Nephron (organoid): ENCODE data around the gene KRABD2.

Experiments used
- H3K27ac Mint-ChIP-seq, 3 experiments: 2 replicates each; pipeline ENCODE4 v1.8.0; 2020; ENCODE audit warnings: mixed read lengths in 3 of 3, mild to moderate bottlenecking in 2 of 3, moderate library complexity in 1 of 3
- H3K27me3 Mint-ChIP-seq: 2 replicates; pipeline ENCODE4 v1.8.0; 2021; ENCODE audit warnings: low read depth, mild to moderate bottlenecking, moderate library complexity, mixed read lengths
- H3K36me3 Mint-ChIP-seq: 2 replicates; pipeline ENCODE4 v1.8.0; 2020; ENCODE audit warnings: low read depth, mixed read lengths
- H3K4me1 Mint-ChIP-seq: 2 replicates; pipeline ENCODE4 v1.8.0; 2020; ENCODE audit warnings: mixed read lengths
- H3K4me3 Mint-ChIP-seq, 3 experiments: 2 replicates each; pipeline ENCODE4 v1.8.0; 2020; ENCODE audit warnings: mild to moderate bottlenecking in 3 of 3, mixed read lengths in 3 of 3, moderate library complexity in 2 of 3
- H3K9me3 Mint-ChIP-seq: 2 replicates; pipeline ENCODE4 v1.8.0; 2020; ENCODE audit warnings: mixed read lengths
- CTCF ChIP-seq, 3 experiments: fragments of 200-600 bp; sonication (generic); IDR thresholded peaks; one replicate each; pipeline ENCODE4 v1.5.0; 2021; ENCODE audit warnings: antibody characterized with exemption in 3 of 3; ENCODE audit not compliant: unreplicated experiment in 3 of 3

Gene KRABD2

GRCh38 chr17:8362651-8363332 lies 13.7 kb downstream of the KRABD2 start:
- Mint-ChIP-seq H3K4me1 (peaks cover 35% of the 10 kb centered on the region), H3K4me3 (no peak overlapping the region), H3K9me3 (no peaks in the 10 kb centered on the region), H3K36me3 (peaks cover 20% of the 10 kb centered on the region), H3K27ac (no peak overlapping the region), H3K27me3 (no peaks in the 10 kb centered on the region)
- TF ChIP-seq CTCF (IDR thresholded peaks at IDR 0.05; ENCODE audit: unreplicated experiment in 3 of 3) = no peak

GRCh38 chr17:8360751-8361150 lies 15.8 kb downstream of the KRABD2 start:
- Mint-ChIP-seq H3K27ac (peak overlapping the region; percentile 25 to 80 (median 47)), H3K27me3 (no peaks in the 10 kb centered on the region), H3K4me3 (peak overlapping the region in 1 of 3 experiments; percentile 20), H3K36me3 (peaks cover 18% of the 10 kb centered on the region), H3K9me3 (no peaks in the 10 kb centered on the region), H3K4me1 (peaks cover 26% of the 10 kb centered on the region)
- no peak for TF ChIP-seq CTCF (IDR thresholded peaks at IDR 0.05; ENCODE audit: unreplicated experiment in 3 of 3)

DNA sequence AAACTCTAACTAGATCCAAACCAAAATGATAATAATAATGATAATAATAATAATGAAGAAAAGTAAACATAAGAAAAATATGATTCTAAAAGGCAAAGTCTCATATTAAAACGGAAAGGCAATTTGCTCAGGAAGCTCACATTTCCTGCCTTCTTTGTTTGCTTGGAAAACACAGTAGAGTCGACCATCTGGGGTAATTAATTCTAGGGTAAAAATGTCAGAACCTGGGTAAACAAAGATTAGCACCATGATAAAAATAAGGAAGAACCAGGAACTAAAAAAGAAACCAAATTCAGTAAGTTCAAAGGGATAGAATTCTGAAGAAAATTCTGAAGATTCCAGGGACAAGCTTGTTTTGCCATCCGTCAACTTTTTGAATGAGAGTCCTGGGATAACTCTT lies 16.2 kb downstream of the KRABD2 start:
- Mint-ChIP-seq H3K4me1 (peaks cover 26% of the 10 kb centered on the region), H3K36me3 (peaks cover 15% of the 10 kb centered on the region), H3K27me3 (no peaks in the 10 kb centered on the region), H3K27ac (peak overlapping the region; percentile 47 to 80 (median 69)), H3K9me3 (no peaks in the 10 kb centered on the region), H3K4me3 (no peak overlapping the region)
- TF ChIP-seq CTCF (IDR thresholded peaks at IDR 0.05; ENCODE audit: unreplicated experiment in 3 of 3) = no peak

- peak overlapping the region in 1 of 3 experiments; percentile 28 for H3K4me3 Mint-ChIP-seq
- peaks cover 26% of the 10 kb centered on the region for H3K4me1 Mint-ChIP-seq
- peaks cover 15% of the 10 kb centered on the region for H3K36me3 Mint-ChIP-seq
- H3K27me3 Mint-ChIP-seq = no peaks in the 10 kb centered on the region
- no peak for TF ChIP-seq CTCF (IDR thresholded peaks at IDR 0.05; ENCODE audit: unreplicated experiment in 3 of 3)
- H3K27ac Mint-ChIP-seq = peak overlapping the region; percentile 47 to 80 (median 69)
- H3K9me3 Mint-ChIP-seq = no peaks in the 10 kb centered on the region
These were observed 16.7 kb downstream of the KRABD2 start for GRCh38 chr17:8359769-8360168.

DNA sequence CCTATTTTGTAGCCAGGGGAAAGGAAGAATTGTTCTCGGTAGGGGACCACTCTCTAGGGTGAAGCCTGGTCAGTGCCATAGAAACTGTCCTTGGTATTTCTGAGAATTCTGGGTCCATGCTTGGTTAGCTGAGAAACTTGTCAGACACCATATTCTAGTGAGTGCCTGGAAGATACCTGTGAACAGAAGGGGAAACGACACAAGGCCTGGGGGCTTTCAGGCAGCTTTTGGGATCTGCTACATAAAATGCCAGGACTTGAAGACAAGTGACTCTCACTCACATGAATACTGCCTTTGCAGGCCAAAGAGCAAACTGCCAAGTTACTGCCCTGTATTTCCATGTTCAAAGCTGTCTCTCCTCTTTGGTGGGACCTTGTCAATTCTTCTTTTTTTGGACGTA lies 18.6 kb downstream of the KRABD2 start:
- no peaks in the 10 kb centered on the region for H3K27me3 Mint-ChIP-seq
- H3K27ac Mint-ChIP-seq = peak overlapping the region in 1 of 3 experiments; percentile 27
- H3K4me3 Mint-ChIP-seq = no peak overlapping the region
- H3K36me3 Mint-ChIP-seq = peaks cover 12% of the 10 kb centered on the region
- TF ChIP-seq CTCF (IDR thresholded peaks at IDR 0.05; ENCODE audit: unreplicated experiment in 3 of 3) = no peak
- H3K4me1 Mint-ChIP-seq = peaks cover 29% of the 10 kb centered on the region
- no peaks in the 10 kb centered on the region for H3K9me3 Mint-ChIP-seq

DNA sequence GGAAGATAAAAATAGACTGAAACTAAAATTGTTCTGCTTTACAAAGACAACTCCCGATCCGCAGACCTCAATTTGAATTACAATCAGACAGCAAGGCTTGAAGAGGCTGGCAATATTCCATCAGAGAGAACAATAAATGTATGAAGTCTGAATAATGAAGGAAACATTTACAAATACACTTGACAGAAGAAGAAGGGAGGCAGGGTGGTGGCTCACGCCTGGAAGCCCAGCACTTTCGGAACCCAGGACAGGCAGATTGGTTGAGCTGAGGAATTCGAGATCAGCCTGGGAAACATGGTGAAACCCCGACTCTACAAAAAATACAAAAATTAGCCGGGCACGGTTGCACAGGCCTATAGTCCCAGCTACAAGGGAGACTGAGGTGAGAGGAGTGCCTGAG lies 22.3 kb downstream of the KRABD2 start:
- peaks cover 7% of the 10 kb centered on the region for H3K27me3 Mint-ChIP-seq
- peak overlapping the region in 1 of 3 experiments; percentile 9 for H3K27ac Mint-ChIP-seq
- no peak for TF ChIP-seq CTCF (IDR thresholded peaks at IDR 0.05; ENCODE audit: unreplicated experiment in 3 of 3)
- peaks cover 7% of the 10 kb centered on the region for H3K4me1 Mint-ChIP-seq
- H3K36me3 Mint-ChIP-seq = peaks cover 10% of the 10 kb centered on the region
- no peaks in the 10 kb centered on the region for H3K9me3 Mint-ChIP-seq
- H3K4me3 Mint-ChIP-seq = no peak overlapping the region
